Natural killer cell treated with Interleukin-12 subunit alpha and Interleukin-12 subunit beta and Interleukin-15 and Interleukin-18, amount 100 ng/mL, for 72 hours (primary cell): ENCODE measurements around the gene ANKRD63. TPM values are rescaled to one million over a fixed set of nuclear protein-coding genes. Genes with fewer than 3 reads are reported as not detected.

Source experiments
- ATAC-seq, 2 donors: fragments of 150-1000 bp; cut with Tn5 transposase in 1 of 2; sonication (Bioruptor Pico), chemical (Tn5 transposase) in 1 of 2; 2 replicates each; pipeline ENCODE4 v1.10.0; 2021
- DNase-seq: peaks from one replicate; pipeline ENCODE4 v3.0.0; 2022; ENCODE audit warnings: low spot score
- H3K27ac Mint-ChIP-seq, 2 donors: 1 replicate in 1 of 2; 2 replicates in 1 of 2; pipeline ENCODE4 v1.8.0; 2022; ENCODE audit warnings: mixed read lengths in 2 of 2, mild to moderate bottlenecking in 1 of 2, moderate library complexity in 1 of 2
- H3K27me3 Mint-ChIP-seq, 2 donors: 1 replicate in 1 of 2; 2 replicates in 1 of 2; pipeline ENCODE4 v1.8.0; 2022; ENCODE audit warnings: mixed read lengths in 2 of 2
- H3K36me3 Mint-ChIP-seq: one replicate; pipeline ENCODE4 v1.8.0; 2022; ENCODE audit warnings: mixed read lengths
- H3K4me1 Mint-ChIP-seq, 2 donors: 1 replicate in 1 of 2; 2 replicates in 1 of 2; pipeline ENCODE4 v1.8.0; 2022; ENCODE audit warnings: low read depth in 2 of 2, mixed read lengths in 2 of 2, mild to moderate bottlenecking in 1 of 2
- H3K4me3 Mint-ChIP-seq: one replicate; pipeline ENCODE4 v1.8.0; 2022; ENCODE audit warnings: mixed read lengths
- H3K9me3 Mint-ChIP-seq: 2 replicates; pipeline ENCODE4 v1.8.0; 2022; ENCODE audit warnings: mixed read lengths
- total RNA-seq, 2 donors: library from RNA; stranded (reverse); gene quantifications; one replicate each; pipeline ENCODE4 v1.2.3, GENCODE V29; 2022

ANKRD63 gene
- total RNA-seq, 2 donors from 2014 or later = not detected

DNA sequence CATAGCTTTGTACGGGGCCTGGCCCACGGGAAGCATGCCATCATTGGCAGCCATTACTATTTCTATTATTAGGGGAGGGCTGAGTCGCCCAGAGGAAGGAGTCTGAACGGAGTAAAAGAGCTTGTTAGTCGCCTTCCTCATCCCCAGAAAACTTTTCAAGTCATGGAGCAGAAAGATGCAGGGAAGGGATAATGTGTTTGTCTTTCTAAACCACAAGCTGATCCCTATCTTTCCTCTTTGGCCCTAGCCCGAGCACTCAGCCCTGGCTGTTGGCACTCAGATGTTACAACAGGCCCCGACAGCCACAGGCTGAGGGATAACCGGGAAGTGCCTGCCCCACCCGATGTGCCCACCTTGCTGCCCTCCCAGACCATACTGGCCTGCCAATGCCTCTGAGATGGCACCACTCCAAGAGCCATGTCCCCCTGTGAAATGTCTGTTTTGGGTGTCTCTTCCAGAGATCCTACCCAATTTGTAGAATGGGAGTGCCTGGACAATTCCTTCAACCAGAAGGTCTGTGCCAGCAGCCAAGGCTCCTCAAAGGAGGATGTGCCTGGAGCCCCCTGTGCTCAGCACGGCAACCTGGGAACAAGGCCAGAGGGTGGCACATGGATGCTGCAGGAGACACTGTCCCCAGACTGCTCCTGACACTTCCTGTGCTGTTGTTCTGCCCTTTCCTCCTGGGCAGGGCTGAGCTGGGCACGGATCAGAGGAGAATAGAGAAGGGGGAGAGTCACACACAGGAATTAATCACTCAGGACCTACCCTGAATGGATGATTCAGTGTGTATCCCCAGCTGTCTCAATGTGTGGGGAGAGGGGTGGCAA, 33.2 kb downstream of the ANKRD63 start:
- peaks cover 8 to 16% of the 10 kb centered on the region in 2 donors for H3K27me3 Mint-ChIP-seq
- H3K36me3 Mint-ChIP-seq = no peaks in the 10 kb centered on the region
- DNase-seq (no peak), ATAC-seq (no peak)
- H3K9me3 Mint-ChIP-seq = no peaks in the 10 kb centered on the region
- peaks cover 13 to 14% of the 10 kb centered on the region in 2 donors for H3K4me1 Mint-ChIP-seq
- H3K27ac Mint-ChIP-seq = no peak overlapping the region
- no peak overlapping the region for H3K4me3 Mint-ChIP-seq

GRCh38 chr15:40248006-40248783, 34.7 kb downstream of the ANKRD63 start:
- Mint-ChIP-seq H3K9me3 (no peaks in the 10 kb centered on the region), H3K27me3 (peaks cover 0 to 11% of the 10 kb centered on the region in 2 donors), H3K27ac (no peak overlapping the region), H3K4me1 (peaks cover 4 to 8% of the 10 kb centered on the region in 2 donors), H3K36me3 (no peaks in the 10 kb centered on the region), H3K4me3 (no peak overlapping the region)
- DNase-seq = peak; percentile 28
- ATAC-seq = no peak

- Mint-ChIP-seq H3K27me3 (peaks cover 0 to 8% of the 10 kb centered on the region in 2 donors), H3K9me3 (no peaks in the 10 kb centered on the region), H3K27ac (no peak overlapping the region), H3K4me3 (no peak overlapping the region), H3K4me1 (peaks cover 0 to 5% of the 10 kb centered on the region in 2 donors), H3K36me3 (no peaks in the 10 kb centered on the region)
- ATAC-seq = peak in 1 of 2 donors; percentile 29
- peak; percentile 45 for DNase-seq
These were observed 35.4 kb downstream of the ANKRD63 start for GRCh38 chr15:40247406-40247971.

DNA sequence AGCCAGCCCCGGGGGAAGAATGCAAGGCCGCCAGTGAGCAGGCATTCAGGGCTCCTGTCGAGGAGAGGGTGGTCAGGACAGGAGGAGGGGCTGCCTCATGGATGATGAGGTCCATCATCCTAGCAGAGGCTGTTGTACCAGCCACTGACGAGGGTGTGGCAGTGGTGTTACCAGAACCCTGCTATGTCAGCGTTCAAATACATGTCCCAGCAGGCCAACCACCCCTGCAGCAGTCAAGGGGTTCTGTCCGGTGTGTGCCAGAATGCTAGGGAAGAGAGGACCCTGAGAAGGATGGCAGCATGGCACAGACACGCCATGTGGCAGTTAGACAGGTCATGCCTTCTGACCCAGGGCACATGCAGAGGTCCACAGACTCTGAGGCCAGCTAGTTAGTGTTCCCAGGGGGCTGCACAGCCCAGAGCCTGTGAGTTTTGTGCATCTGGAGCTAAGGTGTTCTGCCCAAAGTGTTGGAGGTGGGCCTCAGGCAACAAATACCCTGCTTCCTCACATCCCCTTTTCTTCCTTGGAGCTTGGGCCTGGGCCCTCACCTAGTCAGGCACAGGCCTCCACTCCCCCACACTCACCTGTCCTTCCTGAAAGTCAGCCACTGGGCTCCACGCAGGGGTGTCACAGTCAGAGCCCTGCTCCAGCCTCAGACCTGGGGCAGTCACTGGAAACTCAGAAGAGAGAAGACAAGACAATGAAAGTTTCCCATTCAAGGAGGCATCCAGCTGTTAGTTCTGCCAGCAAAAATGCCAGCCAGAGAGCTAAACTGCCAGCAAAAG, 36.2 kb downstream of the ANKRD63 start:
- Mint-ChIP-seq H3K27ac (no peak overlapping the region), H3K27me3 (peaks cover 0 to 8% of the 10 kb centered on the region in 2 donors), H3K4me1 (peaks cover 0 to 5% of the 10 kb centered on the region in 2 donors), H3K9me3 (no peaks in the 10 kb centered on the region), H3K36me3 (no peaks in the 10 kb centered on the region), H3K4me3 (no peak overlapping the region)
- ATAC-seq (no peak), DNase-seq (peak; percentile 28)

DNA sequence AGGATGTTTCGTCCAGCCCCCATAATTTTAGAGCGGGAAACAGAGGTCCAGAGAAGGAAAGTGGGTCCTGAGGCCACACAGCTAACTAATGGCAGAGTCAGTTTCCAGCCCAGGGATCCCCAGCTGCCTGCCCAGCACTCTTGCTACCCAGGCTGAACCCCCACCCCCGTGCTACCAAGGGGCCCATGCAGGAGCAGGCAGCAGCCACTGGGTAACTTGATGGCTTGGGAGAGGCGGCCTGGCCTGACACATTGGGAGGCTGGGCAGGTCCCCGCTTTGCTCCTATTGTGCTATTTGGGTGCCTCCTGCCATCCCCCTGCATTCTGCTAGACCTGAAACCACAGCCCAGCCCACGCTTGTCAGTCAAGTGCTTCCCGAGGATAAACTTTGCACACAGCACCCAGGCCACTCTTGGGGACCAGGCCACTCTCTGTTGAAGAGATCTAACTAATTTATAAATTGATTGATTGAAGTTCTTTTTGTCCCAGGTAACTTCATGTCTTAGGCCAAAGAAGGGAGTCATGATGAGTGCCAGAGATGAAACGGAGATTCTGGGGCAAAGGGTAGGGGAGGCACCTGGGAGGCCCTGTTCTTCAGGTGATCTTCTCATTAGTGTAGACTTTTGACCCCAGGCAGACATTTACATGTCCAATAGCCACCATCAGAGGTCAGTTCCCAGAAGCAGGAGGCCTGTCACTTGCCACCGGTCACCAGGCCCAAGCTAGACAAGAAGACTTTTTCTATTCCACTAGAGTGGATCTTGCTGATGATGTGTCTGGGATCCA, 37.0 kb downstream of the ANKRD63 start:
- no peaks in the 10 kb centered on the region for H3K9me3 Mint-ChIP-seq
- no peak overlapping the region for H3K4me3 Mint-ChIP-seq
- no peaks in the 10 kb centered on the region for H3K4me1 Mint-ChIP-seq
- no peak overlapping the region for H3K27ac Mint-ChIP-seq
- H3K27me3 Mint-ChIP-seq = peaks cover 0 to 2% of the 10 kb centered on the region in 2 donors
- no peaks in the 10 kb centered on the region for H3K36me3 Mint-ChIP-seq
- ATAC-seq = no peak
- DNase-seq = no peak

DNA sequence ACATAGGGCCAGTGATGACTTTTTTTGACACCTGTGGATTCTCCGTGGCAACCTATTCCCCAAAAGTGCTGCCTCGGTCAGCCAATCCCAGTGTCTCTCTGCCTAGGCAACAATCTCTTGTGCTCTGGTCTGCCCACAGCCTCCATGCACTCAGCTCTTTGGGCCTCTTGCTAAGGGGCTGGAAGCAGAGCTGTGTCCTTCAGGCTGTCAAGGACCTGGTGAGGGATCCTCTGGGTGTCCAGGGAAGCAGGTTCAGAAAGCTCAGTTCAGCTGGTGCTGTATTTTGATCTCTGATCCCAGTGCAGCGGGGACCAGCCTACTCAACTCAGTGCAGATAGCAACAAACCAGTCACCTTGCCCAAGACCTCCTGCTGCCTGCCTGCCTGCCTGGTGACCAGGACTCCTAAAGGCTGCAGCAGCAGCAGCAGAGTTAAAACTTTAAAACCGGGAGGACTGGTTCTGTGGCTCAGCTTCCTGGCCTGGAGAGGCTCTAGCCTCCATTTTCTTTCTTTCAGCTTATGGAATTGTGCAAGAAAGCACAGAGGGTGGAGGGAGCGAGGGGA, 37.8 kb downstream of the ANKRD63 start:
- DNase-seq = no peak
- Mint-ChIP-seq H3K9me3 (no peaks in the 10 kb centered on the region), H3K36me3 (no peaks in the 10 kb centered on the region)

GRCh38 chr15:40243126-40243810, 39.6 kb downstream of the ANKRD63 start:
- no peak overlapping the region for H3K4me3 Mint-ChIP-seq
- DNase-seq (no peak), ATAC-seq (no peak)
- H3K4me1 Mint-ChIP-seq = peaks cover 4 to 6% of the 10 kb centered on the region in 2 donors
- H3K9me3 Mint-ChIP-seq = no peaks in the 10 kb centered on the region
- H3K27me3 Mint-ChIP-seq = peaks cover 2 to 7% of the 10 kb centered on the region in 2 donors
- no peaks in the 10 kb centered on the region for H3K36me3 Mint-ChIP-seq
- no peak overlapping the region for H3K27ac Mint-ChIP-seq

More for the DNA sequence above, 37.8 kb downstream of the ANKRD63 start:
- no peaks in the 10 kb centered on the region for H3K4me1 Mint-ChIP-seq
- no peak for ATAC-seq
- no peak overlapping the region for H3K4me3 Mint-ChIP-seq
- H3K27me3 Mint-ChIP-seq = no peaks in the 10 kb centered on the region
- no peak overlapping the region for H3K27ac Mint-ChIP-seq

DNA sequence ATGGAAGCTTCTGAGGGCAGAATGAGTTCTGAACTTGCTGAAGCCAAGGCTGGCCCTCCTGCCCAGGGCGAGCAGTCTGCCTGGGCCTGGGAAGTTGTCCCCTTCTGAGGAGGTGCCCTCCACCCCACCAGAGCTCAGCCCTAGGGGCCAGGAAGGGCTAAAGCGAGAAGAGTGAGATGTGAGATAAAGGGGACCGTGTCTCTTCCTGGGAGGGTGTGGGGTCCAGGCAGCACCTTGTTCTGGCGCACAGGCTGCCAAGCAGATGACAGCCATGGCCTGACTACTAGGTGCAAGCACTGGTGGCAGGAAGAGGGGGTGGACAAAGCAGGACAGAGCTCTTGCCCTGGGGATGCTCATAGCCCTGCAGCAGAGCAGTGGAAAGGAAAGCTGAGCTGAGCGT, 40.3 kb downstream of the ANKRD63 start:
- Mint-ChIP-seq H3K27ac (no peak overlapping the region), H3K36me3 (no peaks in the 10 kb centered on the region), H3K27me3 (peaks cover 8 to 12% of the 10 kb centered on the region in 2 donors), H3K4me3 (no peak overlapping the region), H3K9me3 (no peaks in the 10 kb centered on the region), H3K4me1 (peaks cover 4 to 10% of the 10 kb centered on the region in 2 donors)
- no peak for ATAC-seq
- no peak for DNase-seq

DNA sequence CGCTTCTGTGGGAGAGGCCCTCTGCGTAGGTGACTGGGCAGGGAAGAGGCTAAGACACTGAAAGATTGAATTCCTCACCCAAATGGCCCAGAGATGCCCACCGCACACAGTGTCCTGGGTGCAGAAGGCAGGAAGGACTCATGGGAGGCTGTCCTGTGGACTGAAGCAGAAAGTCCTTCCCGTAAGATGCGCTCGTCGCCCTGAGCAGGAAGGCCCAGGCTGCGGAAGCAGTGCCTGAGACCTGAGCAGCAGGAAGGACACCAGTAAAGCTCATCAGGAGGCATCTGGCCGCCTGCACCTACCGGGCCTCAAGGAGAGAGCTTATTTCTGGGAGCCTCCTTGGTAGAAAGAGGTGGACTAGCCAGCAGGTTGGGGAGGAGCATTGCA, 40.7 kb downstream of the ANKRD63 start:
- H3K27me3 Mint-ChIP-seq = peaks cover 10 to 12% of the 10 kb centered on the region in 2 donors
- H3K4me3 Mint-ChIP-seq = no peak overlapping the region
- no peak for ATAC-seq
- no peak for DNase-seq
- H3K9me3 Mint-ChIP-seq = no peaks in the 10 kb centered on the region
- H3K27ac Mint-ChIP-seq = no peak overlapping the region
- H3K36me3 Mint-ChIP-seq = no peaks in the 10 kb centered on the region
- peaks cover 4 to 10% of the 10 kb centered on the region in 2 donors for H3K4me1 Mint-ChIP-seq

- H3K36me3 Mint-ChIP-seq = no peaks in the 10 kb centered on the region
- ATAC-seq (no peak), DNase-seq (no peak)
- H3K4me1 Mint-ChIP-seq = peaks cover 4 to 10% of the 10 kb centered on the region in 2 donors
- H3K27ac Mint-ChIP-seq = no peak overlapping the region
- H3K27me3 Mint-ChIP-seq = peaks cover 10 to 12% of the 10 kb centered on the region in 2 donors
- H3K4me3 Mint-ChIP-seq = no peak overlapping the region
- no peaks in the 10 kb centered on the region for H3K9me3 Mint-ChIP-seq
These were observed 41.3 kb downstream of the ANKRD63 start for GRCh38 chr15:40241269-40242212.

GRCh38 chr15:40240619-40241221, 42.1 kb downstream of the ANKRD63 start:
- H3K4me3 Mint-ChIP-seq = no peak overlapping the region
- no peaks in the 10 kb centered on the region for H3K9me3 Mint-ChIP-seq
- H3K4me1 Mint-ChIP-seq = peaks cover 4 to 10% of the 10 kb centered on the region in 2 donors
- H3K27me3 Mint-ChIP-seq = peaks cover 10 to 12% of the 10 kb centered on the region in 2 donors
- no peak overlapping the region for H3K27ac Mint-ChIP-seq
- H3K36me3 Mint-ChIP-seq = no peaks in the 10 kb centered on the region
- ATAC-seq (no peak), DNase-seq (no peak)
